K562 (cell line): Measurements from ENCODE around the gene LRP1B. TPM values are rescaled to one million over a fixed set of nuclear protein-coding genes. Genes with fewer than 3 reads are reported as not detected.

Source experiments
- ATAC-seq: fragments of 200-7000 bp; cut with Tn5 transposase; 3 replicates; pipeline ENCODE4 v1.9.1; 2020; ENCODE audit warnings: moderate library complexity
- BruUV-seq: library from RNA; stranded (reverse); fragments of 400-500 nt; replicated peaks from 2 replicates; lab custom pipeline; 2021; lab: Mats Ljungman, UMichigan
- CTCF ChIA-PET: fragments of 300-600 bp; formaldehyde crosslinking; extraction: SDS; loops from one replicate; lab custom pipeline; 2021; ENCODE audit warnings: low intra/inter-chr PET ratio; lab: Yijun Ruan, JAX
- POLR2A ChIA-PET: fragments of 300-600, 350-650 bp; sonication (Branson Sonifier 250); formaldehyde crosslinking; extraction: SDS; loops from one replicate; lab custom pipeline; 2021; ENCODE audit warnings: antibody characterized with exemption, inconsistent platforms; lab: Yijun Ruan, JAX
- DNase-seq, 4 experiments: peaks; one replicate each; pipeline versions ENCODE4 v3.0.0 to v3.0.0-alpha.2; 2011 to 2018; ENCODE audit warnings: low spot score in 3 of 4, mixed read lengths in 3 of 4; ENCODE audit errors: extremely low read depth in 1 of 4
- FAIRE-seq: peaks from 2 replicates; lab custom pipeline; 2011; peaks lifted over from hg19 to GRCh38; lab: Jason Lieb, UNC
- H2AFZ ChIP-seq: 2 replicates; pipeline ENCODE4 v1.6.0; 2011; ENCODE audit warnings: low read depth, low read length, control low read depth, inconsistent platforms
- H3K27ac ChIP-seq: fragments of 200-600 bp; 3 replicates; pipeline ENCODE4 v1.8.0; 2011; ENCODE audit warnings: low read depth, mild to moderate bottlenecking, control low read depth, inconsistent platforms, low read length, moderate library complexity, mixed read lengths; ENCODE audit errors: extremely low read depth
- H3K27me3 ChIP-seq, 2 experiments: fragments of 300-600 bp in 1 of 2; 2 replicates in 1 of 2; 3 replicates in 1 of 2; pipeline versions ENCODE4 v1.6.0 to v1.8.0; 2011; ENCODE audit warnings: inconsistent platforms in 2 of 2, low read length in 2 of 2, mild to moderate bottlenecking in 1 of 2, mixed read lengths in 1 of 2, moderate library complexity in 1 of 2; ENCODE audit not compliant: control insufficient read depth in 2 of 2, insufficient read depth in 2 of 2
- H3K36me3 ChIP-seq: fragments of 300-600 bp; 3 replicates; pipeline ENCODE4 v1.8.0; 2011; ENCODE audit warnings: mild to moderate bottlenecking, low read length, inconsistent platforms; ENCODE audit not compliant: control insufficient read depth, insufficient read depth
- H3K4me1 ChIP-seq, 2 experiments: fragments of 200-600 bp in 1 of 2; replicated peaks in 1 of 2; 2 replicates in 1 of 2; 3 replicates in 1 of 2; pipeline versions ENCODE4 v1.5.1 to v1.8.0; 2011; ENCODE audit warnings: inconsistent platforms in 2 of 2, low read length in 2 of 2, mild to moderate bottlenecking in 1 of 2, mixed read lengths in 1 of 2, moderate library complexity in 1 of 2; ENCODE audit not compliant: control insufficient read depth in 2 of 2, insufficient read depth in 2 of 2
- H3K4me2 ChIP-seq: 2 replicates; pipeline ENCODE4 v1.6.1; 2011; ENCODE audit warnings: low read length, control low read depth, inconsistent platforms, mixed read lengths; ENCODE audit not compliant: insufficient read depth
- H3K4me3 ChIP-seq: fragments of 200-600 bp; sonication (generic), shearing (Covaris generic); 2 replicates; pipeline ENCODE4 v1.5.1; 2016; ENCODE audit warnings: control low read depth, inconsistent platforms
- H3K79me2 ChIP-seq: fragments of 200-600 bp; 3 replicates; pipeline ENCODE4 v1.8.0; 2011; ENCODE audit warnings: low read length, inconsistent platforms; ENCODE audit not compliant: control insufficient read depth, insufficient read depth
- H3K9ac ChIP-seq, 2 experiments: 2 replicates each; pipeline versions ENCODE4 v1.6.0 to v1.6.1; 2011; ENCODE audit warnings: low read depth in 2 of 2, low read length in 2 of 2, control low read depth in 1 of 2, inconsistent platforms in 1 of 2, mild to moderate bottlenecking in 1 of 2, mixed read lengths in 1 of 2; ENCODE audit not compliant: insufficient read depth in 1 of 2
- H3K9me1 ChIP-seq: one replicate; pipeline ENCODE4 v1.6.0; 2011; ENCODE audit warnings: inconsistent platforms, mild to moderate bottlenecking, low read length, moderate library complexity; ENCODE audit not compliant: control insufficient read depth, insufficient read depth
- H3K9me3 ChIP-seq: replicated peaks from 2 replicates; pipeline ENCODE4 v1.5.1; 2011; ENCODE audit warnings: low read depth, low read length, inconsistent platforms; ENCODE audit not compliant: control insufficient read depth, insufficient read depth
- H4K20me1 ChIP-seq: replicated peaks from 2 replicates; pipeline ENCODE4 v1.6.1; 2011; ENCODE audit warnings: low read length, inconsistent platforms, mixed read lengths; ENCODE audit not compliant: control insufficient read depth, insufficient read depth
- CSDE1 ChIP-seq, 2 experiments: fragments of 450-650 bp; IDR thresholded peaks; 2 replicates each; pipeline ENCODE4 v1.6.1; 2016; ENCODE audit warnings: mild to moderate bottlenecking in 1 of 2
- CXXC5 ChIP-seq: fragments of 250-450 bp; sonication (Bioruptor Pico); IDR thresholded peaks from 2 replicates; pipeline ENCODE4 v1.8.0; 2022; ENCODE audit warnings: inconsistent platforms, mild to moderate bottlenecking, moderate library complexity
- KAT7 ChIP-seq: sonication (generic); formaldehyde crosslinking; IDR thresholded peaks from 2 replicates; pipeline ENCODE4 v1.8.0; 2022; ENCODE audit warnings: missing genetic modification reagents, mild to moderate bottlenecking, borderline replicate concordance
- TCF7 ChIP-seq: sonication (generic); IDR thresholded peaks from 2 replicates; pipeline ENCODE4 v1.6.1; 2016; ENCODE audit warnings: antibody characterized with exemption, borderline replicate concordance
- TRIM25 ChIP-seq: fragments of 450-650 bp; IDR thresholded peaks from 2 replicates; pipeline ENCODE4 v1.7.0; 2016; ENCODE audit warnings: borderline replicate concordance
- U2AF2 ChIP-seq: fragments of 200-400 bp; formaldehyde crosslinking; optimal IDR thresholded peaks from 2 replicates; pipeline ENCODE3; 2017; ENCODE audit warnings: low read depth, mild to moderate bottlenecking, low read length
- ZNF282 ChIP-seq: sonication (generic); formaldehyde crosslinking; IDR thresholded peaks from 2 replicates; pipeline ENCODE4 v1.8.1; 2023; ENCODE audit warnings: missing genetic modification reagents
- ZNF609 ChIP-seq: sonication (generic); formaldehyde crosslinking; IDR thresholded peaks from 2 replicates; pipeline ENCODE4 v1.8.1; 2023; ENCODE audit warnings: missing genetic modification reagents, mild to moderate bottlenecking, borderline replicate concordance
- WGBS: fragments of 100-300 bp; shearing (Covaris generic); methylation state at CpG from one replicate; pipeline ENCODE4 v1.1.6; 2016; ENCODE audit warnings: low coverage, mixed read lengths; ENCODE audit not compliant: insufficient coverage; ENCODE audit errors: missing lambda C conversion rate; 5-methylcytosine and 5-hydroxymethylcytosine counted together
- in situ Hi-C: fragments of 300-500 bp; cut with MboI; formaldehyde crosslinking; loops from 4 replicates; pipeline ENCODE4 v1.15.0; 2018; ENCODE audit warnings: inconsistent platforms, mixed read lengths
- intact Hi-C: fragments of 100-400 bp; cut with micrococcal nuclease; formaldehyde crosslinking; loops from 2 replicates; pipeline ENCODE4 v1.14.2; 2022
- polyA plus RNA-seq, 8 experiments: library from polyadenylated mRNA; depleted of rRNA in 4 of 8; stranded (reverse) in 5 of 8; unstranded in 3 of 8; fragments of >200 nt; fragmentation: Nextera tagmentation in 2 of 8; fragmentation: Illumina TruSeq in 1 of 8; extraction: Ambion mirVana in 2 of 8; extraction: Trizol in 1 of 8; gene quantifications; 2 replicates each; pipeline versions ENCODE4 v1.2.1 to v1.2.3, GENCODE V29; 2011 to 2014; ENCODE audit warnings: inconsistent platforms in 1 of 8, missing spikeins in 1 of 8
- total RNA-seq, 7 experiments: library from RNA; depleted of rRNA in 6 of 7; stranded (reverse); fragments of >200 nt in 6 of 7; fragmentation: Illumina TruSeq in 2 of 7; extraction: Trizol in 2 of 7; gene quantifications; 2 replicates each; pipeline versions ENCODE4 v1.2.1 to v1.2.3, GENCODE V29; 2011 to 2021; ENCODE audit warnings: low replicate concordance in 1 of 7
- TF ChIP-seq, protein P1 (sequence below): fragments of 250-450 bp; sonication (Bioruptor Pico); IDR thresholded peaks from 2 replicates; pipeline ENCODE4 v1.8.0; 2022; ENCODE audit warnings: inconsistent platforms, mild to moderate bottlenecking, moderate library complexity, borderline replicate concordance

LRP1B gene
- total and polyA plus RNA-seq, 9 of the 15 experiments (the other 6 are each of a cell fraction or from before 2014, with no cell fraction given) = not detected

DNA sequence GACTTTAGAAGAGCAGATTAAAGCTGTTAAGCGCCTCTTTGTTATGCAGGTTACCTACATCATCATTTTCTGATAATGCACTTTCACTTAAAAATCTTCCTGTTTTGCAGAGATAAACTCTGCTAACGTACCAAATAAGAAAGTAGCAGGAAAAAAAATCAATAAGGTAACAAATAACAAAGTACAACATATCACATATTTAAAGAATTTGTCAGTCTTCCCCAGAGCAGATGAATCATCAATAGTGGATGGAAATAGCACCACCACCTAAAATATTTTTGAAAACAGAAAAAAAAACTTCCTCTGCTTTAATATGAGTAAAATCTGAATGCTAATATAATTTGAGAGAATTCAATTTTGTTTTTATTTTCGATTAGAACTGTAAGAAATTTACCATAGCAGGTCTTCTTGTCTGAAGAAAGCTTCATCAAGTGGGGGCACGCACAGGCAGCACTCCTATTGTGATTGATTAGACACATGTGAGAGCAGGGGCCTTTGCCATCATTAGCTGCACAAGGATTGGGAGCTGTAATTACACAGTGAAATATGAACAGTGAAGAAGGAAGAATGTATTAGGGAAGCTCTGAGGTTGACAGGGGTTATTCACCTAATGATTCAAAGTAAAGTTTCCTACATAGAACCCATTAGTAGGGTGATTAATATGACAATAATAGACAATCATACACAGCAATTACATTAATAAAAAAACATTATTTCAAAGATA is 1279.4 kb downstream of the LRP1B start:
- Histone ChIP-seq H3K4me1 (no peaks in the 10 kb centered on the region), H2AFZ (no peak overlapping the region), H3K9me1 (no peaks in the 10 kb centered on the region), H3K9ac (no peak overlapping the region), H3K79me2 (no peaks in the 10 kb centered on the region), H3K4me2 (no peak overlapping the region), H3K36me3 (no peaks in the 10 kb centered on the region), H3K27me3 (no peaks in the 10 kb centered on the region), H4K20me1 (no peaks in the 10 kb centered on the region)
- WGBS = 2% methylated on average over 4 of the region's 4 CpGs
- no peak for FAIRE-seq
- CTCF ChIA-PET = no interaction called here
- no peak for TF ChIP-seq CSDE1 (IDR thresholded peaks at IDR 0.05)
- TF ChIP-seq TRIM25 = no peak
- TF ChIP-seq ZNF609 (CRISPR knock-in tag) = no peak
- TF ChIP-seq ZNF282 (CRISPR knock-in tag) = no peak
- no peak for TF ChIP-seq U2AF2
- no peak for TF ChIP-seq TCF7
- TF ChIP-seq, protein P1, sequence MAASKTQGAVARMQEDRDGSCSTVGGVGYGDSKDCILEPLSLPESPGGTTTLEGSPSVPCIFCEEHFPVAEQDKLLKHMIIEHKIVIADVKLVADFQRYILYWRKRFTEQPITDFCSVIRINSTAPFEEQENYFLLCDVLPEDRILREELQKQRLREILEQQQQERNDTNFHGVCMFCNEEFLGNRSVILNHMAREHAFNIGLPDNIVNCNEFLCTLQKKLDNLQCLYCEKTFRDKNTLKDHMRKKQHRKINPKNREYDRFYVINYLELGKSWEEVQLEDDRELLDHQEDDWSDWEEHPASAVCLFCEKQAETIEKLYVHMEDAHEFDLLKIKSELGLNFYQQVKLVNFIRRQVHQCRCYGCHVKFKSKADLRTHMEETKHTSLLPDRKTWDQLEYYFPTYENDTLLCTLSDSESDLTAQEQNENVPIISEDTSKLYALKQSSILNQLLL = no peak
- no peak for TF ChIP-seq CXXC5 (CRISPR knock-in tag)
- no peak for TF ChIP-seq KAT7 (CRISPR knock-in tag)
- TF ChIP-seq, all 486 proteins: peak for 0
- POLR2A ChIA-PET = no interaction called here
- H3K4me3 ChIP-seq = no peak overlapping the region
- no peak for DNase-seq
- intact Hi-C loops (no loop called here), in situ Hi-C loops (no loop called here)
- no peak for ATAC-seq
- no peaks in the 10 kb centered on the region; the same call in 1 of the 2 replicates for H3K9me3 ChIP-seq
- BruUV-seq = no TSS peak
- H3K27ac ChIP-seq = no peak overlapping the region
